Parathyroid adenoma (tissue), 2 donors: Measurements from ENCODE around the gene RNASEH2B.

Experiments used
- H2AFZ ChIP-seq: fragments of 300-600 bp; sonication (generic); one replicate; pipeline ENCODE4 v1.7.0; 2017; ENCODE audit warnings: antibody characterized with exemption, mild to moderate bottlenecking
- H3K27ac ChIP-seq: fragments of 300-600 bp; sonication (generic); one replicate; pipeline ENCODE4 v1.7.0; 2017
- H3K27me3 ChIP-seq: fragments of 300-600 bp; sonication (generic); one replicate; pipeline ENCODE4 v1.7.0; 2017; ENCODE audit warnings: low read length; ENCODE audit not compliant: control insufficient read depth, insufficient read depth
- H3K36me3 ChIP-seq: fragments of 300-600 bp; sonication (generic); one replicate; pipeline ENCODE4 v1.7.0; 2017; ENCODE audit warnings: low read length; ENCODE audit not compliant: control insufficient read depth, insufficient read depth
- H3K4me1 ChIP-seq: fragments of 300-600 bp; sonication (generic); one replicate; pipeline ENCODE4 v1.7.0; 2017; ENCODE audit warnings: control low read depth
- H3K4me2 ChIP-seq: fragments of 300-600 bp; sonication (generic); one replicate; pipeline ENCODE4 v1.7.0; 2017; ENCODE audit warnings: low read length
- H3K4me3 ChIP-seq: fragments of 300-600 bp; sonication (generic); one replicate; pipeline ENCODE4 v1.7.0; 2017; ENCODE audit warnings: low read depth, low read length
- H3K79me2 ChIP-seq: fragments of 300-600 bp; sonication (generic); one replicate; pipeline ENCODE4 v1.7.0; 2017; ENCODE audit warnings: control low read depth
- H3K9ac ChIP-seq: fragments of 300-600 bp; sonication (generic); one replicate; pipeline ENCODE4 v1.7.0; 2017; ENCODE audit warnings: mild to moderate bottlenecking
- H3K9me3 ChIP-seq: fragments of 300-600 bp; sonication (generic); one replicate; pipeline ENCODE4 v1.7.0; 2017; ENCODE audit warnings: low read length; ENCODE audit not compliant: control insufficient read depth
- CTCF ChIP-seq: fragments of 300-600 bp; sonication (generic); IDR thresholded peaks from one replicate; pipeline ENCODE4 v1.7.0; 2017; ENCODE audit warnings: antibody characterized with exemption, mild to moderate bottlenecking
- donor health status: primary hyperparathyroidism.

Gene RNASEH2B

GRCh38 chr13:50991579-50992521 is 82.3 kb downstream of the RNASEH2B start:
- H2AFZ ChIP-seq = no peak overlapping the region
- no peak overlapping the region for H3K4me2 ChIP-seq
- no peaks in the 10 kb centered on the region for H3K4me1 ChIP-seq
- no peaks in the 10 kb centered on the region for H3K36me3 ChIP-seq
- H3K27ac ChIP-seq = no peak overlapping the region
- H3K9ac ChIP-seq = no peak overlapping the region
- H3K79me2 ChIP-seq = no peaks in the 10 kb centered on the region
- H3K4me3 ChIP-seq = no peak overlapping the region
- no peaks in the 10 kb centered on the region for H3K27me3 ChIP-seq
- TF ChIP-seq CTCF = no peak
- H3K9me3 ChIP-seq = no peaks in the 10 kb centered on the region

GRCh38 chr13:50993371-50993770 is 83.8 kb downstream of the RNASEH2B start:
- Histone ChIP-seq H3K4me2 (no peak overlapping the region), H3K4me1 (no peaks in the 10 kb centered on the region), H3K27ac (no peak overlapping the region), H3K79me2 (no peaks in the 10 kb centered on the region), H2AFZ (no peak overlapping the region), H3K9me3 (no peaks in the 10 kb centered on the region), H3K27me3 (no peaks in the 10 kb centered on the region), H3K9ac (no peak overlapping the region), H3K4me3 (no peak overlapping the region), H3K36me3 (no peaks in the 10 kb centered on the region)
- TF ChIP-seq CTCF = no peak

GRCh38 chr13:50993934-50994333 is 84.3 kb downstream of the RNASEH2B start:
- no peaks in the 10 kb centered on the region for H3K4me1 ChIP-seq
- TF ChIP-seq CTCF = no peak
- H3K9ac ChIP-seq = no peak overlapping the region

GRCh38 chr13:50994651-50995050 is 85.1 kb downstream of the RNASEH2B start:
- Histone ChIP-seq H3K36me3 (no peaks in the 10 kb centered on the region), H2AFZ (no peak overlapping the region), H3K9ac (no peak overlapping the region), H3K4me3 (no peak overlapping the region), H3K4me1 (no peaks in the 10 kb centered on the region), H3K9me3 (no peaks in the 10 kb centered on the region), H3K4me2 (no peak overlapping the region), H3K27me3 (no peaks in the 10 kb centered on the region), H3K79me2 (no peaks in the 10 kb centered on the region), H3K27ac (no peak overlapping the region)
- no peak for TF ChIP-seq CTCF

More at GRCh38 chr13:50993934-50994333, 84.3 kb downstream of the RNASEH2B start:
- no peaks in the 10 kb centered on the region for H3K9me3 ChIP-seq
- H3K4me3 ChIP-seq = no peak overlapping the region
- no peaks in the 10 kb centered on the region for H3K27me3 ChIP-seq
- H2AFZ ChIP-seq = no peak overlapping the region
- H3K4me2 ChIP-seq = no peak overlapping the region
- no peaks in the 10 kb centered on the region for H3K36me3 ChIP-seq
- no peak overlapping the region for H3K27ac ChIP-seq
- H3K79me2 ChIP-seq = no peaks in the 10 kb centered on the region
